ENCODE measurements around the gene TNNI3.
"Not testable (repeated sequence)": the region's sequence is repeated elsewhere in the genome, so short reads cannot be mapped to it uniquely, and the experiment has no call there.

TNNI3 gene

GRCh38 chr19:55158423-55158822 lies 891 bp upstream of the TNNI3 start:
- Histone ChIP-seq H3K9ac (no peak overlapping the region), H3K4me1 (ENCODE audit: low read depth, poor library complexity, severe bottlenecking) (no peaks in the 10 kb centered on the region), H3K4me3 (IDR thresholded peaks at IDR 0.05; ENCODE audit: insufficient read depth, low read depth, low read length) (no peak overlapping the region), H3K27me3 (ENCODE audit: insufficient read depth, low read depth) (peaks cover 38% of the 10 kb centered on the region), H3K4me2 (no peak overlapping the region), H4K20me1 (ENCODE audit: insufficient read depth) (no peaks in the 10 kb centered on the region), H3K27ac (no peak overlapping the region), H3K79me2 (ENCODE audit: insufficient read depth, low read depth) (no peaks in the 10 kb centered on the region), H3K36me3 (ENCODE audit: insufficient read depth) (no peaks in the 10 kb centered on the region), H2AFZ (ENCODE audit: low read depth) (no peak overlapping the region)
- no peak for TF ChIP-seq CTCF (conservative IDR thresholded peaks at IDR 0.05; ENCODE audit: low read depth, low read length)

GRCh38 chr19:55156202-55157063 lies 1.1 kb downstream of the TNNI3 start:
- Histone ChIP-seq H3K4me3 (IDR thresholded peaks at IDR 0.05; ENCODE audit: insufficient read depth, low read depth, low read length) (no peak overlapping the region), H3K4me2 (no peak overlapping the region), H3K9ac (no peak overlapping the region), H3K36me3 (ENCODE audit: insufficient read depth) (no peaks in the 10 kb centered on the region), H3K79me2 (ENCODE audit: insufficient read depth, low read depth) (no peaks in the 10 kb centered on the region), H3K27me3 (ENCODE audit: insufficient read depth, low read depth) (peaks cover 30% of the 10 kb centered on the region), H4K20me1 (ENCODE audit: insufficient read depth) (no peaks in the 10 kb centered on the region), H3K27ac (no peak overlapping the region), H3K4me1 (ENCODE audit: low read depth, poor library complexity, severe bottlenecking) (no peaks in the 10 kb centered on the region), H2AFZ (ENCODE audit: low read depth) (no peak overlapping the region)
- no peak for TF ChIP-seq CTCF (conservative IDR thresholded peaks at IDR 0.05; ENCODE audit: low read depth, low read length)

- H4K20me1 ChIP-seq (ENCODE audit: insufficient read depth); H3K27ac ChIP-seq; H3K9ac ChIP-seq; H3K36me3 ChIP-seq (ENCODE audit: insufficient read depth); H2AFZ ChIP-seq (ENCODE audit: low read depth); H3K4me1 ChIP-seq (ENCODE audit: low read depth, poor library complexity, severe bottlenecking); H3K4me3 ChIP-seq (IDR thresholded peaks at IDR 0.05; ENCODE audit: insufficient read depth, low read depth, low read length); H3K79me2 ChIP-seq (ENCODE audit: insufficient read depth, low read depth); H3K4me2 ChIP-seq: not testable (repeated sequence)
- H3K27me3 ChIP-seq (ENCODE audit: insufficient read depth, low read depth) = peaks cover 30% of the 10 kb centered on the region
Observed at GRCh38 chr19:55155784-55156183, 1.7 kb downstream of the TNNI3 start.

GRCh38 chr19:55153652-55154264 lies 3.8 kb downstream of the TNNI3 start:
- H3K27ac ChIP-seq = no peak overlapping the region
- no peak overlapping the region for H2AFZ ChIP-seq (ENCODE audit: low read depth)
- no peak overlapping the region for H3K9ac ChIP-seq
- no peaks in the 10 kb centered on the region for H3K4me1 ChIP-seq (ENCODE audit: low read depth, poor library complexity, severe bottlenecking)
- no peaks in the 10 kb centered on the region for H3K36me3 ChIP-seq (ENCODE audit: insufficient read depth)
- peaks cover 33% of the 10 kb centered on the region; the same call in 1 of the 2 replicates for H3K27me3 ChIP-seq (ENCODE audit: insufficient read depth, low read depth)
- TF ChIP-seq CTCF (conservative IDR thresholded peaks at IDR 0.05; ENCODE audit: low read depth, low read length) = no peak
- H3K4me3 ChIP-seq (IDR thresholded peaks at IDR 0.05; ENCODE audit: insufficient read depth, low read depth, low read length) = no peak overlapping the region
- no peak overlapping the region for H3K4me2 ChIP-seq
- no peaks in the 10 kb centered on the region for H3K79me2 ChIP-seq (ENCODE audit: insufficient read depth, low read depth)
- H4K20me1 ChIP-seq (ENCODE audit: insufficient read depth) = no peaks in the 10 kb centered on the region

GRCh38 chr19:55152017-55152416 lies 5.5 kb downstream of the TNNI3 start:
- no peak for TF ChIP-seq CTCF (conservative IDR thresholded peaks at IDR 0.05; ENCODE audit: low read depth, low read length)
- no peak overlapping the region for H3K9ac ChIP-seq
- peaks cover 41% of the 10 kb centered on the region; the same call in 1 of the 2 replicates for H3K27me3 ChIP-seq (ENCODE audit: insufficient read depth, low read depth)
- H3K79me2 ChIP-seq (ENCODE audit: insufficient read depth, low read depth) = no peaks in the 10 kb centered on the region
- H3K4me1 ChIP-seq (ENCODE audit: low read depth, poor library complexity, severe bottlenecking) = no peaks in the 10 kb centered on the region
- H2AFZ ChIP-seq (ENCODE audit: low read depth) = peak overlapping the region; percentile 44; the same call in 1 of the 2 replicates
- no peak overlapping the region for H3K4me3 ChIP-seq (IDR thresholded peaks at IDR 0.05; ENCODE audit: insufficient read depth, low read depth, low read length)
- H4K20me1 ChIP-seq (ENCODE audit: insufficient read depth) = no peaks in the 10 kb centered on the region
- H3K4me2 ChIP-seq = no peak overlapping the region
- no peaks in the 10 kb centered on the region for H3K36me3 ChIP-seq (ENCODE audit: insufficient read depth)
- no peak overlapping the region for H3K27ac ChIP-seq
